GM19467 (cell line): Measurements from ENCODE around the gene FOXO4.
"Not testable (repeated sequence)": the region's sequence is repeated elsewhere in the genome, so short reads cannot be mapped to it uniquely, and the experiment has no call there.

Experiments used
- ATAC-seq: cut with Tn5 transposase; IDR thresholded peaks from one replicate; pipeline ENCODE4 v1.9.1; 2021; ENCODE audit warnings: mild to moderate bottlenecking, moderate library complexity; ENCODE audit not compliant: unreplicated experiment

Gene FOXO4

GRCh38 chrX:71095555-71095980, at the start of gene FOXO4:
TSS of gene FOXO4 (plus strand) at chrX:71095851. CDS start at chrX:71096529, 678 bp downstream.
- peak; percentile 87 for ATAC-seq

- ATAC-seq, result not testable (repeated sequence)
These were observed 47.8 kb upstream of the FOXO4 start for GRCh38 chrX:71047891-71048290.

GRCh38 chrX:71052721-71053120, 42.9 kb upstream of the FOXO4 start:
- no peak for ATAC-seq

GRCh38 chrX:71053217-71053621, 42.4 kb upstream of the FOXO4 start:
- no peak for ATAC-seq

- no peak for ATAC-seq
These were observed 38.8 kb upstream of the FOXO4 start for GRCh38 chrX:71056867-71057266.

- no peak for ATAC-seq
These were observed 37.7 kb upstream of the FOXO4 start for GRCh38 chrX:71057848-71058530.

- ATAC-seq, result no peak
These were observed 35.5 kb upstream of the FOXO4 start for GRCh38 chrX:71060127-71060526.

GRCh38 chrX:71067089-71067488, 28.6 kb upstream of the FOXO4 start:
- no peak for ATAC-seq

- no peak for ATAC-seq
These were observed 28.0 kb upstream of the FOXO4 start for GRCh38 chrX:71067712-71068043.

- ATAC-seq, result peak; percentile 95
These were observed 27.4 kb upstream of the FOXO4 start, which contains the start of gene SNX12 for GRCh38 chrX:71068044-71068918. TSS of gene SNX12 (minus strand) at chrX:71068334. CDS start at chrX:71068306, 28 bp downstream.

- ATAC-seq, result no peak
These were observed 25.1 kb upstream of the FOXO4 start for GRCh38 chrX:71070531-71070930.

- ATAC-seq, result no peak
These were observed 14.1 kb upstream of the FOXO4 start for GRCh38 chrX:71081330-71082123.

- no peak for ATAC-seq
These were observed 13.5 kb upstream of the FOXO4 start for GRCh38 chrX:71082124-71082647.

GRCh38 chrX:71082822-71083221, 12.8 kb upstream of the FOXO4 start:
- ATAC-seq, result no peak

GRCh38 chrX:71085900-71086299, 9.8 kb upstream of the FOXO4 start:
- ATAC-seq, result no peak

GRCh38 chrX:71091263-71091662, 4.4 kb upstream of the FOXO4 start:
- no peak for ATAC-seq

GRCh38 chrX:71095033-71095432, 618 bp upstream of the FOXO4 start:
- no peak for ATAC-seq

GRCh38 chrX:71095981-71096759, 519 bp downstream of the FOXO4 start:
- ATAC-seq, result no peak

- ATAC-seq, result no peak
These were observed 1.0 kb downstream of the FOXO4 start for GRCh38 chrX:71096760-71097032.

- no peak for ATAC-seq
These were observed 2.7 kb downstream of the FOXO4 start for GRCh38 chrX:71098302-71098701.
